GM18870 (cell line): ENCODE measurements around the gene LHFPL5.

Experiments used
- ATAC-seq: cut with Tn5 transposase; IDR thresholded peaks from one replicate; pipeline ENCODE4 v1.9.1; 2021; ENCODE audit warnings: moderate library complexity; ENCODE audit not compliant: unreplicated experiment

Gene LHFPL5

DNA sequence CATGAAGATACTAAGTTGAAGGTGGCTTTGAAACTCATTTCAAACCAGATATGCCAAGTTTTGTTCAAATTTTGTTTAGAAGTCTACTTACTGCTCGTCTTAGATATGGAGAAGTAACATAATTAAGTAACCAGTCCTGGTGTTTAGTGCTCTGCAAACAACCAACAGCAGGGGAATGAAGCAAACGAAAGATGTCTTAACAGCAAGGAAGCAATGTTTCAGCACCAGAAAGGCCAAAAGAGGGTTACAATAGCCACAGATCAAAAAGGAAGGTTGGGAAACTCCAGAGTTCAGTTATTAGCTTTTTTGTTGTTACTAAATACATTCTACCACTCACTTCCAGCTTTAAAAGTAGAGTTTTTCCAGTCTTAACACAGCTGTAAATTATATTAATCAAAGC is 45.1 kb downstream of the LHFPL5 start:
- no peak for ATAC-seq

DNA sequence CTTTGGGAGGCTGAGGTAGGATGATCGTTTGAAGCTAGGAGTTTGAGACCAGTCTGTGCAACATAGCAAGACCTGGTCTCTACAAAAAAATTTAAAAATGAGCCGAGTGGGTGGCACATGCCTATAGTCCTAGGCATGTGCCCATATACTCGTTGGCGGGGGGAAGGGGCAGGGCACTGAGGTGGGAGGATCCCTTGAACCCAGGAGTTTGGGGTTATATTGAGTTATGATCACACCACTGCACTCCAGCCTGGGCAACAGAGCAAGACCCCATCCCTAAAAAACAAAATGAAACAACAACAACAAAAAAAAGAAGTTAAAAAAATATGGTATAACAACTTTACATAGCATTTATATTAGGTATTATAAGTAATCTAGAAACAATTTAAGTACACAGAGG is 47.8 kb downstream of the LHFPL5 start:
- ATAC-seq: no peak

DNA sequence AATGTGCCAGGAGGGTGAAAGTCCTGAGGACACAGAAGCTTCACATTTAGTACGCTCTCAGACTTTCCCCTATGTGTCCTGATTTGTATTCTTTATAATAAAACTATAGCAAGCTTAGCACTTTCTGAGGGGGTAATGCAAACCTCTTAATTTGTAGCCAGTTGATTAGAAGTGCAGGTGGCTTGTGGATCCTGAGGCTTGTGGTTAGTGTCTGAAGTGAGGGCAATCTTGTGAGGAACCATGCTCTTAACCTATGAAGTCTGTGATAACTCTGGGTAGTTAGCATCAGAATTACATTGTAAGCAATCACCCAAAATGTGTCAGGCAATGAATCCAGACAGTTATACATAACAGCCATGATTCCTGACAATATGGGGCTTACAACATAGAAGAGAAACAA is 51.1 kb downstream of the LHFPL5 start:
- ATAC-seq: no peak

DNA sequence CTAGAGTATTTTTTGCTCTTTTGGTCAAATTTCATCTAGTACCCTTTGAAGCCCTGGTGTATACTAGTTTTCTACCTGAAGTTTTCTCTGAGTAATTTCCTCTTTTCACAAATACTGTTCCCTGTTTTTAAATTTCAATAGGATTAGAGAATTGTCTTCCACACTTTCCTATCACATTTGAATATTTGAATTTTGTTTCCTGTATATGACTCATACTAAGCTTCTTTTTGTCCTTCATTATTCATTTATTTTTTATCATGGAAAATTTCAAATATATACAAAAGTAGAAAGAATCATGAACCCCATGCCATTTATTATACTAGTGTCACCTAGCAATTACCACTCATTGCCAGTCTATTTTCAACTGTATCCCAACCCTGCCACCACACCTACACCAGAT is 52.7 kb downstream of the LHFPL5 start:
- ATAC-seq: no peak

DNA sequence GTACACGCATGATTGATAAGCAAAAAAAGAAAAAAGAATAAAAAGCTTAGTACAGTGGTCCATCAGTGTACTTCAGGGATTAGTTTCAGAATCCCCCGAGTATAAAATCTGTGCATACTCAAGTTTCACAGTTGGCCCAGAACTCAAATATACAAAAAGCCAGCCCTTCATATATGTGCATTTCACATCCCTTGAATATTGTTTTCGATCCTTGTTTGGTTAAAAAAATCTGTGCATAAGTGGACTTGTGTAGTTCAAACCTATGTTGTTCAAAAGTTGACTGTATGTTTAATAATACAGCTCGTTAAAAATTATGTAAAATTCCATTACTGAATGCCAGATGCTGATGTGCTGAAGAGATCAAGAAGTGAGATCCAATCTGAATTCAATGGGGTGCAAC is 54.2 kb downstream of the LHFPL5 start:
- ATAC-seq: no peak
